GM23338 (cell line): ENCODE results near the gene PPP2R5D. TPM values are rescaled to one million over a fixed set of nuclear protein-coding genes. Genes with fewer than 3 reads are reported as not detected.
A peak's percentile ranks its signal among the peaks of the same experiment; 100 is the strongest.

Experiments used
- ATAC-seq: fragments of 200-7000 bp; cut with Tn5 transposase; 3 replicates; pipeline ENCODE4 v1.9.1; 2020
- DNase-seq: peaks from one replicate; pipeline ENCODE4 v3.0.0-alpha.2; 2015; ENCODE audit warnings: low spot score
- H2AFZ ChIP-seq: fragments of 200-600 bp; sonication (generic); 2 replicates; pipeline ENCODE4 v1.8.0; 2016; ENCODE audit warnings: antibody characterized with exemption, mild to moderate bottlenecking, moderate library complexity
- H3F3A ChIP-seq: fragments of 200-600 bp; sonication (generic); replicated peaks from 2 replicates; pipeline ENCODE4 v1.8.0; 2017; ENCODE audit warnings: antibody characterized with exemption, mixed run types, low read depth
- H3K27ac ChIP-seq: fragments of 200-600 bp; sonication (generic); 2 replicates; pipeline ENCODE4 v1.6.1; 2016; ENCODE audit warnings: low read depth
- H3K27me3 ChIP-seq: fragments of 200-600 bp; sonication (generic); 2 replicates; pipeline ENCODE4 v1.8.0; 2016; ENCODE audit warnings: mild to moderate bottlenecking, mixed run types, moderate library complexity; ENCODE audit not compliant: insufficient read depth
- H3K36me3 ChIP-seq: fragments of 200-600 bp; sonication (generic); 2 replicates; pipeline ENCODE4 v1.8.0; 2016; ENCODE audit warnings: mild to moderate bottlenecking; ENCODE audit not compliant: insufficient read depth
- H3K4me1 ChIP-seq: fragments of 200-600 bp; sonication (generic); 2 replicates; pipeline ENCODE4 v1.8.0; 2016; ENCODE audit warnings: mild to moderate bottlenecking, moderate library complexity; ENCODE audit not compliant: insufficient read depth
- H3K4me2 ChIP-seq: fragments of 200-600 bp; sonication (generic); 2 replicates; pipeline ENCODE4 v1.7.1; 2017; ENCODE audit warnings: mixed run types
- H3K4me3 ChIP-seq: fragments of 200-600 bp; sonication (generic); 2 replicates; pipeline ENCODE4 v1.6.1; 2016; ENCODE audit warnings: mixed run types
- H3K79me2 ChIP-seq: fragments of 200-600 bp; sonication (generic); replicated peaks from 2 replicates; pipeline ENCODE4 v1.8.0; 2017; ENCODE audit warnings: mild to moderate bottlenecking; ENCODE audit not compliant: insufficient read depth
- H3K9me2 ChIP-seq: fragments of 200-600 bp; sonication (generic); 2 replicates; pipeline ENCODE4 v1.8.0; 2017; ENCODE audit not compliant: insufficient read depth
- H4K20me1 ChIP-seq: fragments of 200-600 bp; sonication (generic); replicated peaks from 2 replicates; pipeline ENCODE4 v1.8.0; 2017; ENCODE audit warnings: mild to moderate bottlenecking; ENCODE audit not compliant: insufficient read depth
- H3K27ac Mint-ChIP-seq: 2 replicates; pipeline ENCODE4 v1.8.0; 2020; ENCODE audit warnings: inconsistent platforms, mild to moderate bottlenecking, moderate library complexity, mixed read lengths
- H3K27me3 Mint-ChIP-seq: 3 replicates; pipeline ENCODE4 v1.8.0; 2022; ENCODE audit warnings: low read depth, mild to moderate bottlenecking, moderate library complexity, mixed read lengths, inconsistent platforms; ENCODE audit not compliant: insufficient read depth, poor library complexity
- H3K36me3 Mint-ChIP-seq: 3 replicates; pipeline ENCODE4 v1.8.0; 2021; ENCODE audit warnings: low read depth, mild to moderate bottlenecking, inconsistent platforms, moderate library complexity, mixed read lengths
- H3K4me1 Mint-ChIP-seq: 3 replicates; pipeline ENCODE4 v1.8.0; 2020; ENCODE audit warnings: mild to moderate bottlenecking, inconsistent platforms, mixed read lengths
- H3K4me3 Mint-ChIP-seq: 3 replicates; pipeline ENCODE4 v1.8.0; 2021; ENCODE audit warnings: moderate library complexity, mild to moderate bottlenecking, inconsistent platforms, mixed read lengths
- H3K9me3 Mint-ChIP-seq: 3 replicates; pipeline ENCODE4 v1.8.0; 2020; ENCODE audit warnings: moderate library complexity, mild to moderate bottlenecking, inconsistent platforms, mixed read lengths
- CREB1 ChIP-seq: fragments of 250-450 bp; sonication (Bioruptor Pico); IDR thresholded peaks from 2 replicates; pipeline ENCODE4 v1.5.0; 2020; ENCODE audit warnings: low read depth, mild to moderate bottlenecking, moderate library complexity
- CTCF ChIP-seq, 2 experiments: fragments of 200-600 bp in 1 of 2; sonication (generic) in 1 of 2; conservative IDR thresholded peaks; 2 replicates each; pipeline versions ENCODE4 v1.5.1 to v1.6.1; 2016 to 2017; ENCODE audit warnings: antibody characterized with exemption in 2 of 2, low read depth in 2 of 2, mild to moderate bottlenecking in 2 of 2, moderate library complexity in 1 of 2
- ETS1 ChIP-seq: IDR thresholded peaks from 2 replicates; pipeline ENCODE4 v1.6.1; 2016; ENCODE audit warnings: antibody characterized with exemption
- EZH2 ChIP-seq: fragments of 200-600 bp; sonication (generic); IDR thresholded peaks from one replicate; pipeline ENCODE4 v1.8.0; 2017; ENCODE audit warnings: antibody characterized with exemption, mild to moderate bottlenecking, low read depth; ENCODE audit not compliant: unreplicated experiment
- EZH2phosphoT487 ChIP-seq: fragments of 200-600 bp; sonication (generic); IDR thresholded peaks from one replicate; pipeline ENCODE4 v1.8.1; 2018; ENCODE audit warnings: antibody characterized with exemption; ENCODE audit not compliant: unreplicated experiment
- JUNB ChIP-seq: IDR thresholded peaks from one replicate; pipeline ENCODE4 v1.6.1; 2016; ENCODE audit warnings: antibody characterized with exemption; ENCODE audit not compliant: unreplicated experiment
- NANOG ChIP-seq: IDR thresholded peaks from 2 replicates; pipeline ENCODE4 v1.6.1; 2016; ENCODE audit warnings: antibody characterized with exemption, borderline replicate concordance
- POLR2AphosphoS5 ChIP-seq: IDR thresholded peaks from 2 replicates; pipeline ENCODE4 v1.6.1; 2016; ENCODE audit warnings: antibody characterized with exemption, low read depth
- STAT1 ChIP-seq: IDR thresholded peaks from one replicate; pipeline ENCODE4 v1.6.1; 2016; ENCODE audit warnings: antibody characterized with exemption; ENCODE audit not compliant: unreplicated experiment
- ZNF114 ChIP-seq: fragments of 250-450 bp; sonication (Bioruptor Pico); IDR thresholded peaks from 2 replicates; pipeline ENCODE4 v1.5.0; 2020; ENCODE audit warnings: mild to moderate bottlenecking, moderate library complexity
- ZNF331 ChIP-seq: fragments of 250-450 bp; sonication (Bioruptor Pico); IDR thresholded peaks from 2 replicates; pipeline ENCODE4 v1.5.0; 2020; ENCODE audit warnings: low read depth, mild to moderate bottlenecking, moderate library complexity
- polyA plus RNA-seq: library from polyadenylated mRNA; unstranded; fragments of >200 nt; fragmentation: Nextera tagmentation; extraction: Ambion mirVana; gene quantifications from 2 replicates; pipeline ENCODE4 v1.2.1, GENCODE V29; 2016
- total RNA-seq: library from RNA; depleted of rRNA; stranded (reverse); fragments of >200 nt; shearing (Covaris generic); gene quantifications from 2 replicates; pipeline ENCODE4 v1.2.3, GENCODE V29; 2014
- TF ChIP-seq, protein P1 (sequence below): IDR thresholded peaks from one replicate; pipeline ENCODE4 v1.6.1; 2018; ENCODE audit warnings: antibody characterized with exemption; ENCODE audit not compliant: unreplicated experiment
- TF ChIP-seq, protein P2 (sequence below): fragments of 250-450 bp; sonication (Bioruptor Pico); IDR thresholded peaks from 2 replicates; pipeline ENCODE4 v1.5.0; 2020; ENCODE audit warnings: mild to moderate bottlenecking, moderate library complexity

Gene PPP2R5D
- total and polyA plus RNA-seq, 2 experiments from 2014 or later: 20.0 to 55.3 TPM

GRCh38 chr6:42938987-42939809 is 45.2 kb upstream of the PPP2R5D start:
- Histone ChIP-seq H3K27ac (0 out of 2 replicates have a peak overlapping the region, but pooled peaks have one; percentile 37), H3F3A (0 out of 2 replicates have a peak, but pooled peaks cover 10% of the 10 kb centered on the region), H2AFZ (no peak overlapping the region), H3K79me2 (peaks cover 13% of the 10 kb centered on the region), H3K4me1 (no peaks in the 10 kb centered on the region), H3K4me2 (no peak overlapping the region), H3K27me3 (no peaks in the 10 kb centered on the region), H4K20me1 (peaks cover 7% of the 10 kb centered on the region; the same call in 1 of the 2 replicates), H3K36me3 (peaks cover 20% of the 10 kb centered on the region), H3K9me2 (no peaks in the 10 kb centered on the region), H3K4me3 (no peak overlapping the region)
- Mint-ChIP-seq H3K4me1 (peaks cover 16% of the 10 kb centered on the region), H3K9me3 (no peaks in the 10 kb centered on the region), H3K27me3 (peaks cover 11% of the 10 kb centered on the region), H3K4me3 (no peak overlapping the region; the same call in 2 of the 3 replicates), H3K36me3 (peaks cover 67% of the 10 kb centered on the region), H3K27ac (peak overlapping the region; percentile 24)
- ATAC-seq (peak; percentile 70), DNase-seq (peak; percentile 21)
- TF ChIP-seq NANOG (no peak), POLR2AphosphoS5 (no peak), EZH2 (no peak), CTCF (conservative IDR thresholded peaks at IDR 0.05; ENCODE audit: low read depth in 2 of 2) (no peak), ETS1 (no peak), ZNF331 (CRISPR knock-in tag) (no peak), JUNB (no peak), CREB1 (CRISPR knock-in tag) (no peak), STAT1 (no peak), EZH2phosphoT487 (no peak), ZNF114 (CRISPR knock-in tag) (no peak)
- TF ChIP-seq, protein P1, sequence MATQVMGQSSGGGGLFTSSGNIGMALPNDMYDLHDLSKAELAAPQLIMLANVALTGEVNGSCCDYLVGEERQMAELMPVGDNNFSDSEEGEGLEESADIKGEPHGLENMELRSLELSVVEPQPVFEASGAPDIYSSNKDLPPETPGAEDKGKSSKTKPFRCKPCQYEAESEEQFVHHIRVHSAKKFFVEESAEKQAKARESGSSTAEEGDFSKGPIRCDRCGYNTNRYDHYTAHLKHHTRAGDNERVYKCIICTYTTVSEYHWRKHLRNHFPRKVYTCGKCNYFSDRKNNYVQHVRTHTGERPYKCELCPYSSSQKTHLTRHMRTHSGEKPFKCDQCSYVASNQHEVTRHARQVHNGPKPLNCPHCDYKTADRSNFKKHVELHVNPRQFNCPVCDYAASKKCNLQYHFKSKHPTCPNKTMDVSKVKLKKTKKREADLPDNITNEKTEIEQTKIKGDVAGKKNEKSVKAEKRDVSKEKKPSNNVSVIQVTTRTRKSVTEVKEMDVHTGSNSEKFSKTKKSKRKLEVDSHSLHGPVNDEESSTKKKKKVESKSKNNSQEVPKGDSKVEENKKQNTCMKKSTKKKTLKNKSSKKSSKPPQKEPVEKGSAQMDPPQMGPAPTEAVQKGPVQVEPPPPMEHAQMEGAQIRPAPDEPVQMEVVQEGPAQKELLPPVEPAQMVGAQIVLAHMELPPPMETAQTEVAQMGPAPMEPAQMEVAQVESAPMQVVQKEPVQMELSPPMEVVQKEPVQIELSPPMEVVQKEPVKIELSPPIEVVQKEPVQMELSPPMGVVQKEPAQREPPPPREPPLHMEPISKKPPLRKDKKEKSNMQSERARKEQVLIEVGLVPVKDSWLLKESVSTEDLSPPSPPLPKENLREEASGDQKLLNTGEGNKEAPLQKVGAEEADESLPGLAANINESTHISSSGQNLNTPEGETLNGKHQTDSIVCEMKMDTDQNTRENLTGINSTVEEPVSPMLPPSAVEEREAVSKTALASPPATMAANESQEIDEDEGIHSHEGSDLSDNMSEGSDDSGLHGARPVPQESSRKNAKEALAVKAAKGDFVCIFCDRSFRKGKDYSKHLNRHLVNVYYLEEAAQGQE: no peak
- TF ChIP-seq, protein P2, sequence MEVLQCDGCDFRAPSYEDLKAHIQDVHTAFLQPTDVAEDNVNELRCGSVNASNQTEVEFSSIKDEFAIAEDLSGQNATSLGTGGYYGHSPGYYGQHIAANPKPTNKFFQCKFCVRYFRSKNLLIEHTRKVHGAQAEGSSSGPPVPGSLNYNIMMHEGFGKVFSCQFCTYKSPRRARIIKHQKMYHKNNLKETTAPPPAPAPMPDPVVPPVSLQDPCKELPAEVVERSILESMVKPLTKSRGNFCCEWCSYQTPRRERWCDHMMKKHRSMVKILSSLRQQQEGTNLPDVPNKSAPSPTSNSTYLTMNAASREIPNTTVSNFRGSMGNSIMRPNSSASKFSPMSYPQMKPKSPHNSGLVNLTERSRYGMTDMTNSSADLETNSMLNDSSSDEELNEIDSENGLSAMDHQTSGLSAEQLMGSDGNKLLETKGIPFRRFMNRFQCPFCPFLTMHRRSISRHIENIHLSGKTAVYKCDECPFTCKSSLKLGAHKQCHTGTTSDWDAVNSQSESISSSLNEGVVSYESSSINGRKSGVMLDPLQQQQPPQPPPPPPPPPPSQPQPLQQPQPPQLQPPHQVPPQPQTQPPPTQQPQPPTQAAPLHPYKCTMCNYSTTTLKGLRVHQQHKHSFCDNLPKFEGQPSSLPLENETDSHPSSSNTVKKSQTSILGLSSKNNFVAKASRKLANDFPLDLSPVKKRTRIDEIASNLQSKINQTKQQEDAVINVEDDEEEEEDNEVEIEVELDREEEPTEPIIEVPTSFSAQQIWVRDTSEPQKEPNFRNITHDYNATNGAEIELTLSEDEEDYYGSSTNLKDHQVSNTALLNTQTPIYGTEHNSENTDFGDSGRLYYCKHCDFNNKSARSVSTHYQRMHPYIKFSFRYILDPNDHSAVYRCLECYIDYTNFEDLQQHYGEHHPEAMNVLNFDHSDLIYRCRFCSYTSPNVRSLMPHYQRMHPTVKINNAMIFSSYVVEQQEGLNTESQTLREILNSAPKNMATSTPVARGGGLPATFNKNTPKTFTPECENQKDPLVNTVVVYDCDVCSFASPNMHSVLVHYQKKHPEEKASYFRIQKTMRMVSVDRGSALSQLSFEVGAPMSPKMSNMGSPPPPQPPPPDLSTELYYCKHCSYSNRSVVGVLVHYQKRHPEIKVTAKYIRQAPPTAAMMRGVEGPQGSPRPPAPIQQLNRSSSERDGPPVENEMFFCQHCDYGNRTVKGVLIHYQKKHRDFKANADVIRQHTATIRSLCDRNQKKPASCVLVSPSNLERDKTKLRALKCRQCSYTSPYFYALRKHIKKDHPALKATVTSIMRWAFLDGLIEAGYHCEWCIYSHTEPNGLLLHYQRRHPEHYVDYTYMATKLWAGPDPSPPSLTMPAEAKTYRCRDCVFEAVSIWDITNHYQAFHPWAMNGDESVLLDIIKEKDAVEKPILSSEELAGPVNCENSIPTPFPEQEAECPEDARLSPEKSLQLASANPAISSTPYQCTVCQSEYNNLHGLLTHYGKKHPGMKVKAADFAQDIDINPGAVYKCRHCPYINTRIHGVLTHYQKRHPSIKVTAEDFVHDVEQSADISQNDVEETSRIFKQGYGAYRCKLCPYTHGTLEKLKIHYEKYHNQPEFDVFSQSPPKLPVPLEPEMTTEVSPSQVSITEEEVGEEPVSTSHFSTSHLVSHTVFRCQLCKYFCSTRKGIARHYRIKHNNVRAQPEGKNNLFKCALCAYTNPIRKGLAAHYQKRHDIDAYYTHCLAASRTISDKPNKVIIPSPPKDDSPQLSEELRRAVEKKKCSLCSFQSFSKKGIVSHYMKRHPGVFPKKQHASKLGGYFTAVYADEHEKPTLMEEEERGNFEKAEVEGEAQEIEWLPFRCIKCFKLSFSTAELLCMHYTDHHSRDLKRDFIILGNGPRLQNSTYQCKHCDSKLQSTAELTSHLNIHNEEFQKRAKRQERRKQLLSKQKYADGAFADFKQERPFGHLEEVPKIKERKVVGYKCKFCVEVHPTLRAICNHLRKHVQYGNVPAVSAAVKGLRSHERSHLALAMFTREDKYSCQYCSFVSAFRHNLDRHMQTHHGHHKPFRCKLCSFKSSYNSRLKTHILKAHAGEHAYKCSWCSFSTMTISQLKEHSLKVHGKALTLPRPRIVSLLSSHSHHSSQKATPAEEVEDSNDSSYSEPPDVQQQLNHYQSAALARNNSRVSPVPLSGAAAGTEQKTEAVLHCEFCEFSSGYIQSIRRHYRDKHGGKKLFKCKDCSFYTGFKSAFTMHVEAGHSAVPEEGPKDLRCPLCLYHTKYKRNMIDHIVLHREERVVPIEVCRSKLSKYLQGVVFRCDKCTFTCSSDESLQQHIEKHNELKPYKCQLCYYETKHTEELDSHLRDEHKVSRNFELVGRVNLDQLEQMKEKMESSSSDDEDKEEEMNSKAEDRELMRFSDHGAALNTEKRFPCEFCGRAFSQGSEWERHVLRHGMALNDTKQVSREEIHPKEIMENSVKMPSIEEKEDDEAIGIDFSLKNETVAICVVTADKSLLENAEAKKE (CRISPR knock-in tag): no peak
